ENCODE measurements around the gene TRIM8. TPM values are rescaled to one million over a fixed set of nuclear protein-coding genes. Genes with fewer than 3 reads are reported as not detected.

TRIM8 gene
- 216 TPM for total RNA-seq

GRCh38 chr10:102644066-102644645, at the start of gene TRIM8:
TSS of gene TRIM8 (plus strand) at chr10:102644479. CDS start at chr10:102644618, 139 bp downstream.
- intact Hi-C loops (cut with DNase I) = loop anchor here (1.0 to 10.0 kb wide), 4 partner anchors 41 to 1639 kb away; partner anchors contain the start of gene ACTR1A
- no peaks in the 10 kb centered on the region for H3K9me3 ChIP-seq
- H3K27me3 ChIP-seq = no peaks in the 10 kb centered on the region
- H3K4me3 ChIP-seq = peak within 1 kb of the TSS; percentile 97
- peak within 1 kb of the TSS; percentile 98 for H3K27ac ChIP-seq
- H3K36me3 ChIP-seq = no peaks in the 10 kb centered on the region
- DNase-seq (ENCODE audit: low spot score in 2 of 2) = no peak
- no peak for TF ChIP-seq CTCF (IDR thresholded peaks at IDR 0.05)
- peaks cover 19 to 29% of the 10 kb centered on the region in 2 donors for H3K4me1 ChIP-seq

GRCh38 chr10:102595293-102595692, 49.0 kb upstream of the TRIM8 start:
- peak overlapping the region in 1 of 2 donors; percentile 54 for H3K27ac ChIP-seq
- no peak for DNase-seq (ENCODE audit: low spot score in 2 of 2)
- intact Hi-C loops (cut with DNase I) = loop anchor here (5.0 kb wide), 1 partner anchor 93 kb away; the partner anchor contains the start of genes ACTR1A and SUFU
- peaks cover 2 to 13% of the 10 kb centered on the region in 2 donors for H3K36me3 ChIP-seq
- no peak overlapping the region for H3K4me3 ChIP-seq
- no peaks in the 10 kb centered on the region for H3K27me3 ChIP-seq
- H3K9me3 ChIP-seq = no peaks in the 10 kb centered on the region
- TF ChIP-seq CTCF (IDR thresholded peaks at IDR 0.05) = peak in 2 of 3 experiments; percentile 12 to 53
- peaks cover 8 to 24% of the 10 kb centered on the region in 2 donors for H3K4me1 ChIP-seq

GRCh38 chr10:102595897-102596296, 48.4 kb upstream of the TRIM8 start:
- no peak for TF ChIP-seq CTCF (IDR thresholded peaks at IDR 0.05)
- H3K27ac ChIP-seq = peak overlapping the region; percentile 54 to 68
- DNase-seq (ENCODE audit: low spot score in 2 of 2) = no peak
- no peaks in the 10 kb centered on the region for H3K9me3 ChIP-seq
- intact Hi-C loops (cut with DNase I) = loop anchor here (5.0 kb wide), 1 partner anchor 94 kb away; the partner anchor contains the start of genes ACTR1A and SUFU
- H3K36me3 ChIP-seq = peaks cover 2 to 13% of the 10 kb centered on the region in 2 donors
- no peaks in the 10 kb centered on the region for H3K27me3 ChIP-seq
- no peak overlapping the region for H3K4me3 ChIP-seq
- peaks cover 13 to 29% of the 10 kb centered on the region in 2 donors for H3K4me1 ChIP-seq

- peak; percentile 38 to 68 (median 67) for TF ChIP-seq CTCF (IDR thresholded peaks at IDR 0.05)
- Histone ChIP-seq H3K9me3 (no peaks in the 10 kb centered on the region), H3K36me3 (peaks cover 2 to 13% of the 10 kb centered on the region in 2 donors), H3K27me3 (no peaks in the 10 kb centered on the region), H3K4me1 (peaks cover 13 to 32% of the 10 kb centered on the region in 2 donors), H3K4me3 (no peak overlapping the region), H3K27ac (peak overlapping the region; percentile 54 to 68)
- no peak for DNase-seq (ENCODE audit: low spot score in 2 of 2)
- intact Hi-C loops (cut with DNase I) = loop anchor here (5.0 kb wide), 1 partner anchor 94 kb away; the partner anchor contains the start of genes ACTR1A and SUFU
Measured at GRCh38 chr10:102596506-102596971, 47.7 kb upstream of the TRIM8 start.

- H3K36me3 ChIP-seq = peaks cover 2 to 13% of the 10 kb centered on the region in 2 donors
- no peak for TF ChIP-seq CTCF (IDR thresholded peaks at IDR 0.05)
- intact Hi-C loops (cut with DNase I) = loop anchor here (5.0 kb wide), 1 partner anchor 95 kb away; the partner anchor contains the start of genes ACTR1A and SUFU
- peak overlapping the region; percentile 54 to 68 for H3K27ac ChIP-seq
- peaks cover 13 to 36% of the 10 kb centered on the region in 2 donors for H3K4me1 ChIP-seq
- H3K9me3 ChIP-seq = no peaks in the 10 kb centered on the region
- H3K4me3 ChIP-seq = no peak overlapping the region
- DNase-seq (ENCODE audit: low spot score in 2 of 2) = peak in 1 of 2 donors; percentile 65
- H3K27me3 ChIP-seq = no peaks in the 10 kb centered on the region
Measured at GRCh38 chr10:102597131-102597991, 46.9 kb upstream of the TRIM8 start.
